ENCODE data around the gene GRB14.
A peak's percentile ranks its signal among the peaks of the same experiment; 100 is the strongest.

The GRB14 gene

DNA sequence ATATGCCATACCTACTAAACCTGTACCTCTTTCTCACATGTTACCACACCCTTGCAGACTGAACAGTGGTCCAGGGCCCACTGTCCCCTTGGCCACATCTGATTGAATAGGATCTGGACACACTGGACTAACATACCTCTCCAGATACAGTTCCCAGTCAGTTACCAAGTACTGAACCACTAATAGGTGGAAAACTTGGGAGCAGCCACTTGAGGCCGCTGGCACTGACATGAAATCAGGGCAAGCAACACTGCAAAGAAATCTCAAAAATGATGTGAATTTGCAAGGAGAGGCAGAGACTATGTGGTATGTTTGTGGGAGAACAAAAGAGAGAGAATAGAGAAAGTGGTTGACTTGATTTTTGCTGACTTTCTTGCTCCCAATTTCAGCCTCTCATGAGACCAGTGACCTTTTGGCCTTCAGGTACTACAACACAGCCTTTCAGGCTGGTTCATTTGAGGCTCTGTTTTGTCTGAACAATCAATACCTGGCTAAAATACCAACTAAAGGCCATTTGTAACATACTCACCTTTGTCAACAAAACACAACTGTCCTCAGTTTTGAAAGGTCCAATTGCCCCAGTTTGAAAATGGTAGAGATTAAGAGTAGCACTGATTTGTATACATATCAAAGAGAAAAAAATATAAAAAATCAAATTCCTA, 7.8 kb downstream of the GRB14 start:
- DNase-seq (ENCODE audit: low spot score) = no peak

GRCh38 chr2:164609790-164610189, 11.5 kb downstream of the GRB14 start:
- DNase-seq (ENCODE audit: low spot score) = no peak

- DNase-seq (ENCODE audit: low spot score) = no peak
Observed at GRCh38 chr2:164606557-164606956, 14.7 kb downstream of the GRB14 start.

- no peak for DNase-seq (ENCODE audit: low spot score)
Observed at GRCh38 chr2:164605295-164605694, 16.0 kb downstream of the GRB14 start.

DNA sequence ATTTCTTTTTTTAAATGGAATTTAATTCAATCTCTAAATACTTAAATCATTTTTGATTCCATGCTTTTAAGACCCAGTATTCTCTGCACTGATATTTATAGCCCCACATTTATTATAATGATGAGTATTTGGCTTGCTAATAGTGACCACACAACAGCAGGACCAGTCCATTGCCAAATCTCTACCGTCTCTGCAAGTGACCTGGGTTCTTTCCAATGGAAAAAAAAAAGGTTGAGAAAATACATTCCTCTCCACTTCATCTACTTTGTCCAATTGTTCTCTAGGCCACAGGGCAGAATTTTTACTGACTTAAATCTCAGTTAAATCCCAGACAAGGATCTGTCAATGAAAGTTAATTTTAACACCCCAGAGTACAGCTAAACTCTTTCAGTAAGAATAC, 20.5 kb downstream of the GRB14 start:
- DNase-seq (ENCODE audit: low spot score) = no peak

- DNase-seq (ENCODE audit: low spot score) = peak; percentile 26
Observed at GRCh38 chr2:164599954-164600589, 21.2 kb downstream of the GRB14 start.

- DNase-seq (ENCODE audit: low spot score) = no peak
Observed at GRCh38 chr2:164597983-164598382, 23.3 kb downstream of the GRB14 start.

GRCh38 chr2:164595031-164595430, 26.3 kb downstream of the GRB14 start:
- DNase-seq (ENCODE audit: low spot score) = no peak

DNA sequence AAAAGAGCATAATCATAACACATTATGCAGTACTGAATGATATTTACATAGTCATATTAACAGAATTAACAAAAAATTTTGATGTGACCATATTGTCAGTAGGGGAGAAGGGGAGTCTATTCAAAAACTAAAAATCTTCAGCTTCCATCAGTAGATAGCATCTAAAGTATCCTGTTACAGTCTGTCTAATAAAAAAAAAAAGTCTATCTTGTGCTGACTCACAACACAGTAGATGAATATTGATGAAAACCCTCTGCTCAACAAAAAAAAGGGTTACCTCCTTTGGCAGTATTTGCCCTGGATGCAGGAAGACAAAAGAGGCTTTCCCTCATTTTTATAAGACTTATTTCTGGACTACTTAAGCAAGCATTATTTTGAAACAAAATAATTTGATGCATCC, 27.3 kb downstream of the GRB14 start:
- DNase-seq (ENCODE audit: low spot score) = no peak

DNA sequence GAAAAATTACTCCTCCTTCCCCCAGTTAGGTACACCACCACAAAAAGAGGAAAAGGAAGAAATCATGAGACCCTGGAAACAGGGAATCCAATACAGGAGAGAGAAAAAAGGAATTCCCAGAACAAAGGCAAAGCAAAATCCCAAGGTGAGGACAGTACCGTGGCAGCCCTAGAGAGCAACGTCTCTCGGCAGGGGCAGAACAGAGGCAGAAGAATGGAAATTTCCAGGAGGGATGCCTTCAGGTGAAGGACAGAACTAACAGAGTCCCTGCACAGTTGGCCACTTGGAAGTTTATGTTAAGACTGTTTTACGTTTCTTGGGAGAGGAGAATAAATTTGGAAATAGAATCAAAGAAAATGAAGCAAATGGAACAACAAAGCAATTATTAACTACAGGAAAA, 27.7 kb downstream of the GRB14 start:
- no peak for DNase-seq (ENCODE audit: low spot score)

GRCh38 chr2:164589522-164589921, 31.8 kb downstream of the GRB14 start:
- DNase-seq (ENCODE audit: low spot score) = no peak

GRCh38 chr2:164581050-164581449, 40.2 kb downstream of the GRB14 start:
- no peak for DNase-seq (ENCODE audit: low spot score)

- no peak for DNase-seq (ENCODE audit: low spot score)
Observed at GRCh38 chr2:164574931-164575330, 46.4 kb downstream of the GRB14 start.

- DNase-seq (ENCODE audit: low spot score) = no peak
Observed at GRCh38 chr2:164570475-164570874, 50.8 kb downstream of the GRB14 start.

- no peak for DNase-seq (ENCODE audit: low spot score)
Observed at GRCh38 chr2:164569378-164569777, 51.9 kb downstream of the GRB14 start.

- no peak for DNase-seq (ENCODE audit: low spot score)
Observed at GRCh38 chr2:164568317-164568716, 53.0 kb downstream of the GRB14 start.

GRCh38 chr2:164567335-164567989, 53.8 kb downstream of the GRB14 start:
- no peak for DNase-seq (ENCODE audit: low spot score)

GRCh38 chr2:164565359-164565758, 55.9 kb downstream of the GRB14 start:
- DNase-seq (ENCODE audit: low spot score) = no peak

DNA sequence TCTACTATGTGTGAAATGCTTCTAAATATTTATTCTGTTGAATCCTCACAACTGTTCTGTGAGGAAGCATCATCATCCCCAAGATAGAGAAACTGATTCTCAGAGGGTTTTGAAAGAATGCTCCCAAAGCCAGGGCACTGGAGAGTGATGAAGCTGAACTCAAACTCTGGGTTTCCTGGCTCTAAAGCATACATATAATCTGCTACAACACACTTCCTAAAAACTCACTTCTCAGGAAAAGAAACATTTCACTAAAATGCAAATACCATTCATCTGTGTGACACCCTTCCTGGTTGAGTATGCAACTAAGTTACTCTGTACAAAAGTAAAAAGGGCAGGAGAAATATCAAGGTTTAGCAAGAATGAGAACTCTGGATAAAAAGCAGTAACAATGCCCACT, 58.6 kb downstream of the GRB14 start:
- DNase-seq (ENCODE audit: low spot score) = no peak

DNA sequence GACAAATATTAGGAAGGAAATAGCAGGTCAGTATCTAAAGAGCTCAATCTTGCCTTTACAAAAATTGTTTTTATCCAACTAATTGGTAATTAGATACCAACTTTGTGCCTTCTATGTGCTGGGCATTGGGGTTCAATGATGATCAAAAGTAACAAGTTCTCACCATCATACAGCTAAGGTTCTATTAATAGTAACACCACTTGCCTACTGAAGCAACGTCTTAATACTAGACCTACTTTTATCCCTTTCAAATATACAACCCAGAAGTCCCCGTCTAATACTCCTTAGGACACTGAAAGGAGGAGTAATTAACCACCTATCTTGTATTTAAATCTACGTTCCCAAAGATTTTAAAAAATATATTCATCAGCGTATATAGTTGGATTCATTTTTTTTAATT, 59.3 kb downstream of the GRB14 start:
- DNase-seq (ENCODE audit: low spot score) = no peak

DNA sequence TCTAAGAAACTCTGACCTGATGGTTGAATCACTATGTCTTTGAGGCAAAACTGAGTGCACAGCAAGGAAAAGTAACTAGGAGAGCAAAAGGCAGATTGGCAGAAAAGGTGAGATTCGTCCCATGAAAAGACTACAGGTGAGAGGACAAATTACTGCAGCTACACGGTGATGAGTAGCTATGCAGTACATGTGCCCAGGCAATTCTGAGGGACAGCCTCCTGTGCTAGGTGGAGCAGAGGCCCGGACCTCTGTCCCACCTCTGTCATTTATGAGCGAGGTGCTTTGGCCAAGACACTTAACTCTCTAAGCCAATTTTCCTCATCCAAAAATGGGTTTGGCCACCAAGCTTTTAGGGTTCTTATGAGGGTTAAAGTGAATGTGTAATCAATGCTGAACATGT, 59.9 kb downstream of the GRB14 start:
- DNase-seq (ENCODE audit: low spot score) = no peak

DNA sequence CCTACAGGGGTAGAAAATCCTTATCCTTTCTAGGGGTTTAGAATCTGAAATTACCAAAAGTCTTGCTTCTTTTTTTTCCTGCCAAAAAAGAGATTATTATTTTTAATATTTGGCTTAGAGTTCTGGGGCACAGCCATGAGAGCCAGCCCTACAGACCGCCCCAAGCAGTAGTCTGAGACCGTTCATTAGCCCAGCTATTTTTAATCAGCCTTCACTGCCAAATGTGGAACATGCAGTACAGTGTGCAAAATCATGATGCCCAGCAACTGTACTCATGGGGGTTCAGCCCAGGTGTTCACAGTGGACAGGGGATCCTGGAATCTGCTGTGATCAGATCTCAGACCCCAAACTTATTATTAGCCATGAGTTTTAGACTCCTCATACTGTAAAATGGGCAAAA, 60.4 kb downstream of the GRB14 start:
- no peak for DNase-seq (ENCODE audit: low spot score)

DNA sequence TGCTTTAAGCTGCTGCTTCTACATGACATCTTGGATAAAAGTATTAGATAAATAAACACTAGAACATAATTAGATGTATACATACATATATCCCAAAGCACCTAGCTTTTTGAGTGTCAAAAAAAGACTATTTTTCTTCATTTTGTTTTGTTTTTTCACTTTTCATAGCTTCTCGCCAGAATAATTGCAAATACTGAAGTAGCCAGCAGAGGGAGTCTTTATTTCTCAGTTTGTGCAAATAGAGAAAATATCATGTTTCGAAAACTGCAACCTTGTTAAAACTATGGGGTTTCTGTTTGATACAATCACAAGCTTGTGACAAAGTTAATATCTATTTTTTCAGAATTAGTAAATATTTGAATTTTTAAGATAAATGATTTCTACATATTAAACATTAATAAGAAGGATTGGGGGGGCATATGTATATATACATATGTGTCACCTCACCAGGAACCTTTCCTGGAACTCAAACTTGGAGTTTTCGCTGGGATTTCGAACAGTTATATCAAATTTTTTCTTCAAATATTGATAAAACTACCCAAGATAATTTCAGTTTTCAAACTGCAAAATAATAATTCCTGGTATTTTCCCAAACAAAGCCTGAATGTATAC, 61.0 kb downstream of the GRB14 start:
- DNase-seq (ENCODE audit: low spot score) = no peak

All from HuH-7 (cell line).